BLaER1 treated with 17β-estradiol and CSF1 and Interleukin-3, amounts not matched to agents 10 nM and 100 nM (cell line): ENCODE results near the gene GRID2.

Source experiments
- H3K27ac ChIP-seq, 11 experiments: shearing (Covaris generic); formaldehyde crosslinking; 2 replicates each; pipeline ENCODE4 v1.8.1; 2022
- H3K27me3 ChIP-seq, 11 experiments: shearing (Covaris generic); formaldehyde crosslinking; 2 replicates each; pipeline ENCODE4 v1.8.1; 2022
- H3K36me3 ChIP-seq, 11 experiments: shearing (Covaris generic); formaldehyde crosslinking; 2 replicates each; pipeline ENCODE4 v1.8.1; 2022
- H3K4me1 ChIP-seq, 10 experiments: shearing (Covaris generic); formaldehyde crosslinking; 2 replicates each; pipeline ENCODE4 v1.8.1; 2022
- H3K4me2 ChIP-seq, 11 experiments: shearing (Covaris generic); formaldehyde crosslinking; 2 replicates each; pipeline ENCODE4 v1.8.1; 2022
- H3K4me3 ChIP-seq, 10 experiments: shearing (Covaris generic); formaldehyde crosslinking; 2 replicates each; pipeline ENCODE4 v1.8.1; 2022
- H3K9ac ChIP-seq, 11 experiments: shearing (Covaris generic); formaldehyde crosslinking; 2 replicates each; pipeline ENCODE4 v1.8.1; 2022
- H3K9me3 ChIP-seq, 11 experiments: shearing (Covaris generic); formaldehyde crosslinking; replicated peaks in 1 of 11; 2 replicates each; pipeline ENCODE4 v1.8.1; 2022
- H4K20me1 ChIP-seq, 11 experiments: shearing (Covaris generic); formaldehyde crosslinking; 2 replicates each; pipeline ENCODE4 v1.8.1; 2022
- Cebpa-rat ChIP-seq, 11 experiments: shearing (Covaris generic); IDR thresholded peaks; 2 replicates each; pipeline ENCODE4 v1.8.1; 2022

Gene GRID2

DNA sequence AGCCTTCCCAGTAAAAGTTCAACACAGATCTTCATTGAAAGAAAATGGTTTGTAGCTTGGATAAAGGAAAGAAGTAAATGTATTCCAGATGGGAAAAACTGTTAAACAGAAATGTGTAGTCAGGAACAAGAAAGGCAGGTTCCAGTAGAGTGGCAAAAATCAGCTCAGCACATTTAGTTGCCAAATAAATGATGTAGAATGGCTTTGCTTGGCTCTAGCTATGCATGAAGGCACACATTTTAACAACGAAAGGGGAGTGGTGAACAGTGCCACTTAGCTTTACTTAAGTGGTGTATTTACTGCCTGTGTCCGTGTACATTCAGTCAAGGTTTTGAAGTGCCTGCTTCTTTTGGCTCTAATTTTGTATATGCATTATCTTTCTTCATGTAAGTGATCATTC lies 880.3 kb downstream of the GRID2 start:
- no peak for TF ChIP-seq Cebpa-rat (IDR thresholded peaks at IDR 0.05)

DNA sequence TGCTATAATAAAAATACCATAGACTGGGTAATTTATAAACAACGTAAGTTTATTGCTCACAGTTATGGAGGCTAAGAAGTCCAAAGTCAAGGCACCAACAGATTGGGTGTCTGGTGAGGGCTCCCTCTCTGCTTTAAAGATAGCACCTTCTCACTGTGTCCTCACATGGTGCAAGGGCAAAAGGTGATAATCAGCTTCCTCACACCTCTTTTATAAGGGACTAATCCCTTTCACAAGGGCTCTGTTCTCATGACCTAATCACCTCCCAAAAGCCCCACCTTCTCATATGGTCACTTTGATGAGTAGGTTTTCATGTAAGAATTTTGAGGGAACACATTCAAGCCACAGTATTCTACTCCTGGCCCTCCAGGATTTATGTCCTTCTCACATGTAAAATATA lies 883.1 kb downstream of the GRID2 start:
- no peaks in the 10 kb centered on the region for H3K4me1 ChIP-seq
- no peaks in the 10 kb centered on the region for H3K9me3 ChIP-seq
- H3K27ac ChIP-seq: no peak overlapping the region
- H3K4me2 ChIP-seq: no peak overlapping the region
- H4K20me1 ChIP-seq: no peaks in the 10 kb centered on the region
- H3K4me3 ChIP-seq: no peak overlapping the region
- H3K36me3 ChIP-seq: no peaks in the 10 kb centered on the region
- no peaks in the 10 kb centered on the region for H3K27me3 ChIP-seq
- H3K9ac ChIP-seq: no peak overlapping the region
- TF ChIP-seq Cebpa-rat (IDR thresholded peaks at IDR 0.05): no peak

More for the DNA sequence above, 880.3 kb downstream of the GRID2 start:
- H3K27me3 ChIP-seq: no peaks in the 10 kb centered on the region
- no peak overlapping the region for H3K9ac ChIP-seq
- H3K4me3 ChIP-seq: no peak overlapping the region
- H3K4me2 ChIP-seq: no peak overlapping the region
- H3K9me3 ChIP-seq: no peaks in the 10 kb centered on the region
- no peaks in the 10 kb centered on the region for H3K36me3 ChIP-seq
- no peaks in the 10 kb centered on the region for H3K4me1 ChIP-seq
- no peak overlapping the region for H3K27ac ChIP-seq
- no peaks in the 10 kb centered on the region for H4K20me1 ChIP-seq

DNA sequence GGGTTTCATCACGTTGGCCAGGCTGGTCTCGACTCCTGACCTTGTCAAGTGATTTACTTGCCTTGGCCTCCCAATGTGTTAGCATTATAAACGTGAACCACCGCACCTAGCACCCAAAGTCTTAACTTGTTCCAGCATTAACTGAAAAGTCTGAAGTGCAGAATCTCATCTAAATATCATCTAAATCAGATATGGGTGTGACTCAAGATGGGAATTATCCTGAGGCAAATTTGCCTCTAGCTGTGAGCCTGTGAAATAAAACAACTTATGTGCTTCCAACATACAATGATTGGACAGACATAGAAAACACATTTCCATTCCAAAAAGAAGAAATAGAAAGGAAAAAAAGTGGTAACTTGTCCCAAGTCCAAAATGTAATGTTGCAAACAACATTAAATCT lies 883.7 kb downstream of the GRID2 start:
- Histone ChIP-seq H3K27me3 (no peaks in the 10 kb centered on the region), H3K9me3 (no peaks in the 10 kb centered on the region), H3K4me3 (no peak overlapping the region), H3K27ac (no peak overlapping the region), H3K4me2 (no peak overlapping the region), H3K36me3 (no peaks in the 10 kb centered on the region), H4K20me1 (no peaks in the 10 kb centered on the region), H3K9ac (no peak overlapping the region), H3K4me1 (no peaks in the 10 kb centered on the region)
- no peak for TF ChIP-seq Cebpa-rat (IDR thresholded peaks at IDR 0.05)

DNA sequence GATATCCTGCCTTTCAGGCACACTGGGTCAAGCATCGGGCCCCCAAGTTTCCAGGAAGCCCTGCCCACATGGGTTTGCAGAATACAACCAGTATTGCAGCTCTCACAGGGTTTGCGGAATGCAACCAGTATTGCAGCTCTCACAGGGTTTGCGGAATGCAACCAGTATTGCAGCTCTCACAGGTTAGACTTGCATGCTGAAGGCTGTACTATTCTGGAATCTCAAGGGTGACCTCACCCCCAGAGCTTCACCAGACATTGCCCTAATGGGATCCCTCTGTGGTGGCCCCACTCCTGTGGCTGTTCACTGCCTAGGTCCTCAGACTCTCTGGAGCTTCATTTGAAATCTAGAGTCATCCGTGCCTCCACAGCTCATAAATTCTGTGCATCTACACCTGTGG lies 884.1 kb downstream of the GRID2 start:
- H3K4me2 ChIP-seq: no peak overlapping the region
- H3K4me3 ChIP-seq: no peak overlapping the region
- no peak for TF ChIP-seq Cebpa-rat (IDR thresholded peaks at IDR 0.05)
- H3K27me3 ChIP-seq: no peaks in the 10 kb centered on the region
- H4K20me1 ChIP-seq: no peaks in the 10 kb centered on the region
- no peak overlapping the region for H3K27ac ChIP-seq
- no peak overlapping the region for H3K9ac ChIP-seq
- H3K9me3 ChIP-seq: no peaks in the 10 kb centered on the region; a peak in 1 of 22 replicates
- no peaks in the 10 kb centered on the region for H3K4me1 ChIP-seq
- H3K36me3 ChIP-seq: no peaks in the 10 kb centered on the region

DNA sequence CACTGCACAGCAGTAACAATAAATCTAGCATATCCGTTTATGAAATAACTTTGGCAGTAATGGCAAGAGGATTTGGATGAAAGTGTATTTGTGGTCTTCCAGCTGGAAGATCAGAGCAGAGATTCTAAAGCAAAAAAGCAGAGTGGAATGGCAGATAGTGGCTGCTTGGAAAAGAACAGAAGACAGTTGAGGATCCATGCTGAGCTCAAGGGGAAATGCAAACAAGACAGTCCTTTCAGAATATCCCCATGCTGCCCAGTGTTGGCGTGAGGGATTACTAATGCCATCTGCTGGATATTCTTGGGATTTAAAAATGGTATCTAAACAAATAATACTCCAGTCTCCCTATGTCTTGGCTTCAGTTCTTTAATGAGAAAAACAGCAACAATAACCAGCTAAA lies 895.7 kb downstream of the GRID2 start:
- Histone ChIP-seq H3K9ac (no peak overlapping the region), H3K4me3 (no peak overlapping the region), H4K20me1 (no peaks in the 10 kb centered on the region), H3K9me3 (no peaks in the 10 kb centered on the region), H3K27ac (no peak overlapping the region), H3K4me1 (no peaks in the 10 kb centered on the region), H3K36me3 (no peaks in the 10 kb centered on the region), H3K4me2 (no peak overlapping the region), H3K27me3 (no peaks in the 10 kb centered on the region)
- TF ChIP-seq Cebpa-rat (IDR thresholded peaks at IDR 0.05): no peak

DNA sequence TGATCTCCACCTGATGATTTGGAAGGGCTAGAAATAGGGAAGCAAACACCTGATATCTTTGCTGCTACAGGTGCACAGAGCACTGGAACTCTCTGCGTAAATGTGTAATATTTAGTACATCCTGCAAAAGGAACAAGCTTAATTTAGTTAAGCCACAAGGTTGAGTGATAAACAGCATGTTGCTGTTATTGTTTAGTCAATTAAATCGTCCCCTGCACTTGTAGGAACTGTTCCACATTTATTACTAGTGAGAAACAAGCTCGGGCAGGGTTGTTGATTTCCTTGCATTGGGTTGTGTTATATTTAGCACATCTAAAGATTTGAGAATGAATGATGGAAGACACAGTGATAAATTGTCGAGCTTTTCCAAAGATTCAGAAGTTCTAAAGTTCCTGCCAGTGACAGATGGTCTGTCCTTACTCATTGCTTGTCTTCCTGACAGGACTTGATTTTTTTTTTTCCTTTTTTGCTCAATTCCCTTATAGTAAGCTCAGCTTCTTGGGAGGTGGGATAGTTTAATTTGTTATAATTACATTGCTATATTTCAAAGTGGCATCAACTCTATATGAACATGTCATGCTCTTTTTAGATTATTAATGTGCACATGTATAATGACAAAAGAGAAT lies 897.8 kb downstream of the GRID2 start:
- Histone ChIP-seq H3K9ac (no peak overlapping the region), H3K36me3 (no peaks in the 10 kb centered on the region), H3K4me2 (no peak overlapping the region), H3K4me3 (no peak overlapping the region), H3K27me3 (no peaks in the 10 kb centered on the region), H3K27ac (no peak overlapping the region), H3K4me1 (no peaks in the 10 kb centered on the region), H4K20me1 (no peaks in the 10 kb centered on the region), H3K9me3 (no peaks in the 10 kb centered on the region)
- no peak for TF ChIP-seq Cebpa-rat (IDR thresholded peaks at IDR 0.05)

DNA sequence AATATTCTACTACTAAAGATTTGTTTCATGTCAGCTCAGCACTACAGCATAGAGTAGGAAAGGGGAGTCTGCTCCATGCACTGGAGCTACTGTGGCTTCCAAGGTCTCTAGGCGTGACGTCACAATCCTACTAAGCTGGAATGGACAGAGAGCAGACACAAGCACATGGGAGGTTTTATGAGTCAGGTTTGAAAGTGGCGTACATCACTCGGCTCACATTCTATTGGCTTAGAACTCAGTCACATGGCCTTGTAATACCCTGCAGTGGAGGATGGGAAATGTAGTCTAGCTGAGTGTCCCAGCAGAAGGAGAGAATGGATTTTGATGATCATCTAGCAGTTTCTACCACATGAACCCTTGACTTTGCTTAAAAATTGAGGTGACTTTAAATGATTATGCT lies 899.9 kb downstream of the GRID2 start:
- H3K27ac ChIP-seq: no peak overlapping the region
- TF ChIP-seq Cebpa-rat (IDR thresholded peaks at IDR 0.05): no peak
- no peak overlapping the region for H3K9ac ChIP-seq
- no peaks in the 10 kb centered on the region for H3K4me1 ChIP-seq
- no peak overlapping the region for H3K4me3 ChIP-seq
- H3K36me3 ChIP-seq: no peaks in the 10 kb centered on the region
- H3K27me3 ChIP-seq: no peaks in the 10 kb centered on the region
- no peaks in the 10 kb centered on the region for H3K9me3 ChIP-seq
- H3K4me2 ChIP-seq: no peak overlapping the region
- no peaks in the 10 kb centered on the region for H4K20me1 ChIP-seq

DNA sequence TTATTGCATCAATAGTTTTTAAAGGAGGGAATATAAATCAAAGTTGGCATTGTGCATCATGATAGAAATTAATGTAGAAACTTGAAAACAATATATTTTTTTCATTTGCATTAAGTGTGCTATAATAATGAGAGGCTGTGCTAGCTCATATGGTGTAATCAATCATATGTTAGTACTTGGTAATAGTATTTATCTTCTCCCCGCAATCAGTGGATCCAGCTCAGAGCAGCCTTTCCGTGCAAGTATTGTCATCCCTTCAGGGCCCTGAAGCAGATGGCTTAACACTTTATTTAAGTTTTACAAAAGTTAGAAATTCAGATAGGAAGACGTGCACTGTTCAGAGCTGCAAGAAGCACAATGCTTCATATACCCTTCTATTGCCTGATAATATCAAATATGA lies 908.5 kb downstream of the GRID2 start:
- H3K36me3 ChIP-seq: no peaks in the 10 kb centered on the region

DNA sequence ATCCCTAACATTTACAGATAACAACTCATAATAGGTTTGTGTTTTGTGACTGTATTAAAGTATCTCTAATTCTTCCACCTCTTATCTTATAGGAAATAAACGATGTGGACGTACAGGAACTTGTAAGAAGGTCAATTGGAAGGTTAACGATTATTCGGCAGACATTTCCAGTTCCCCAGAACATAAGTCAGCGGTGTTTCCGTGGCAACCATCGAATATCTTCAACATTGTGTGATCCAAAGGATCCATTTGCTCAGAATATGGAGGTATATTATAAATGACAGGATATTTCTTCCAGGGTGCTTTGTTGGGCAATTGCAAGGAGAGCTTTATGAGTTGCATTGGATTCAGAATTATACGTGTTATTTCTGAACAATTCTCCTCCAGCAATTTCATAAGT lies 912.9 kb downstream of the GRID2 start:
- H3K9ac ChIP-seq: no peak overlapping the region
- H3K36me3 ChIP-seq: no peaks in the 10 kb centered on the region
- no peaks in the 10 kb centered on the region for H3K9me3 ChIP-seq
- H4K20me1 ChIP-seq: no peaks in the 10 kb centered on the region
- TF ChIP-seq Cebpa-rat (IDR thresholded peaks at IDR 0.05): no peak
- H3K27me3 ChIP-seq: no peaks in the 10 kb centered on the region
- H3K27ac ChIP-seq: no peak overlapping the region
- no peak overlapping the region for H3K4me2 ChIP-seq
- H3K4me1 ChIP-seq: no peaks in the 10 kb centered on the region
- no peak overlapping the region for H3K4me3 ChIP-seq

More for the DNA sequence above, 908.5 kb downstream of the GRID2 start:
- Histone ChIP-seq H3K9me3 (no peaks in the 10 kb centered on the region), H3K27ac (no peak overlapping the region), H3K4me2 (no peak overlapping the region), H3K4me1 (no peaks in the 10 kb centered on the region), H3K27me3 (no peaks in the 10 kb centered on the region), H3K9ac (no peak overlapping the region), H3K4me3 (no peak overlapping the region), H4K20me1 (no peaks in the 10 kb centered on the region)
- no peak for TF ChIP-seq Cebpa-rat (IDR thresholded peaks at IDR 0.05)

DNA sequence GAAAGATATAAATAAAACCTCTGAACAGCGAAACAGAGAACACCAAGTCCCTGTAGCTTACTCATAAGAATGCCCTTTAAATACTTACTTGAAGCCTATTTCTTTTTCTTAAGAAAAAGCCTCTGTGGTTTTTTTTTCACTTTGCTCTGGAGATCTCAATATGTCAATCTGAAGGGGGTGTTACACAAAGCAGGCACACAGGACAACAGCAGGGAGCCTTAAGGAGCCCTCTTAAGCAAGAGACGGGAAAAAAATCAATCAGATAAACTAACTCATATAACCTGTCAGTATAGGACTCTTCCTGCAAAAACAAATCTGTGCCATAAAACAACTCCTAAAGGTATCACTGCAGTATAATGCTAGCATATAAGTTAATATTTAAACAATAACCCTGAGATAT lies 913.7 kb downstream of the GRID2 start:
- H3K4me3 ChIP-seq: no peak overlapping the region
- no peaks in the 10 kb centered on the region for H3K4me1 ChIP-seq
- no peak overlapping the region for H3K4me2 ChIP-seq
- TF ChIP-seq Cebpa-rat (IDR thresholded peaks at IDR 0.05): no peak
- no peak overlapping the region for H3K27ac ChIP-seq
- no peaks in the 10 kb centered on the region for H3K36me3 ChIP-seq
- no peaks in the 10 kb centered on the region for H3K27me3 ChIP-seq
- no peaks in the 10 kb centered on the region for H3K9me3 ChIP-seq
- H3K9ac ChIP-seq: no peak overlapping the region
- H4K20me1 ChIP-seq: no peaks in the 10 kb centered on the region
